HG03039 (cell line): ENCODE data around the gene KCNRG.
"Not testable (repeated sequence)": the region's sequence is repeated elsewhere in the genome, so short reads cannot be mapped to it uniquely, and the experiment has no call there.

Source experiments
- ATAC-seq: cut with Tn5 transposase; IDR thresholded peaks from one replicate; pipeline ENCODE4 v1.9.1; 2021; ENCODE audit warnings: mild to moderate bottlenecking, moderate library complexity; ENCODE audit not compliant: unreplicated experiment

The KCNRG gene, protein sequence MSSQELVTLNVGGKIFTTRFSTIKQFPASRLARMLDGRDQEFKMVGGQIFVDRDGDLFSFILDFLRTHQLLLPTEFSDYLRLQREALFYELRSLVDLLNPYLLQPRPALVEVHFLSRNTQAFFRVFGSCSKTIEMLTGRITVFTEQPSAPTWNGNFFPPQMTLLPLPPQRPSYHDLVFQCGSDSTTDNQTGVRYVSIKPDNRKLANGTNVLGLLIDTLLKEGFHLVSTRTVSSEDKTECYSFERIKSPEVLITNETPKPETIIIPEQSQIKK

DNA sequence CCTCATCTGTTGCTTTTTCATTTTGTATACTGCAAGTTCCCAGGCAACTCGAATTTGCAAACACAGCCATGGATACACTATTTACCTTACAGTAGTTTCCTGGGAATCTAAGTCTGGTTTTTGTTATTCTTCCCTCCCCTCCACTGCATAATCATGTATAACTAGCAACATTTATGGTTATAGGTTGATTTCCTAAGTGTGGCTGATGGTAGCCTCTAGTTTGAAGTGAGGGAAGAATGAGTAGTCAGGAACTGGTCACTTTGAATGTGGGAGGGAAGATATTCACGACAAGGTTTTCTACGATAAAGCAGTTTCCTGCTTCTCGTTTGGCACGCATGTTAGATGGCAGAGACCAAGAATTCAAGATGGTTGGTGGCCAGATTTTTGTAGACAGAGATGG, at the start of gene KCNRG:
Gene KCNRG, plus strand, starts transcription at position 187 of the 400 bp plus-strand sequence. Its CDS starts 50 bp downstream, at position 237.
- ATAC-seq = no peak

DNA sequence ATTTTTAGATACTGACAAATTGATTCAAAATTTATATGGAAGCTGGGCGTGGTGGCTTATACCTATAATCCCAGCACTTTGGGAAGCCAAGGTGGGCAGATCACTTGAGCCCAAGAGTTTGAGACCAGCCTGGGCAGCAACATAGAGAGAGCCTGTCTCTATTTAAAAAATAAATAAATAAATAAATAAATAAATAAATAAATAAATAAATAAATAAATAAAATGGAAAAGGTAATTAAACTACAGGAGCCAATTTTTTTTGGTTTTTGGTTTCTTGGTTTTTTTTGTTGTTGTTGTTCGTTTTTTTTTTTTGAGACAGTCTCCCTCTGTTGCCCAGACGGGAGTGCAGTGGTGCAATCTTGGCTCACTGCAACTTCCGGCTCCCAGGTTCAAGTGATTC, 47.8 kb upstream of the KCNRG start:
- no peak for ATAC-seq

- ATAC-seq = no peak
These were observed 42.5 kb upstream of the KCNRG start for GRCh38 chr13:49972709-49973108.

GRCh38 chr13:49975826-49976225, 39.4 kb upstream of the KCNRG start:
- ATAC-seq = no peak

DNA sequence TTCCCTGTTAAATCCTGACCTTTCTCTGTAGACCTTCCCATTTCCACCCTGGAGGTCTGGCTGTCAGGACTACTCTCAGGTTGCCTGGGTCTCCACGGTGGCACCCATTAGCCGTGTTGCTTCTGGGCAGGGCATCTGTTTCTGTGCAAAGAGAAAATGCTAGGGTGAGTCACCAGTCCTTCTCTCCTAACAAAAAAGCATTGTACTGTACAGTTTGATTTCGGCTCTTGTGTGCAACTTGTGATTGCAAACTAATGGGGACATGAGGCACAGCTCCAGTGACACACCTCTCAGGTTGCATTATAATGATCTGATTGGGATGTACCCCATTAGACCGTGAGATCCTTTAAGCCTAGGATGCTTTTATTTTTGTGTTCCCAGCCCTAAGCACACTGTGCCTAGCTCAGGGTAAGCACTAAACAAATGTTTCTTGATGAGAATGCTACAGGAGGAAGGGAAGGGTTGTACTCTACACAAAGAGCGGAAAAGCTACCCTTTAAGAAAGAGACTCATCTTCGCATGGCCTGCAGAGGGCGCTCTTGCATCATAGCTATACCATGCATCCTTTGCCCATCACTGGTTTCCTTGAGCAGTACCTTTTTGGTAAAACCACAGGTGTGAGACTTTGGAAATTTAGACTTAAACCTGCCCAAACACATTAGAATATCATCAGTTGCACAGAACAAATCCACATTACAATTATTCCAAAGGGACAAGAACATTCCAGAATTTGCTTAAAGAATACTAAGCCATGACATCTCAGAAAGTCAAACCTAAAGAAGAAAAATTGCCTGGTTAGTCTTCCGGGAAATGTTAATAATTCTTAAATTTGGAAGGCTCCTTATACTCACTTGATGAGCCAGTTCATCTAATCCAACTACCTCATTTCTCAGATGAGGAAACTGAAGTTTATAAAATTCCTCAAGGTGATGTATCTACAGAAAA, 38.7 kb upstream of the KCNRG start:
- ATAC-seq = no peak

DNA sequence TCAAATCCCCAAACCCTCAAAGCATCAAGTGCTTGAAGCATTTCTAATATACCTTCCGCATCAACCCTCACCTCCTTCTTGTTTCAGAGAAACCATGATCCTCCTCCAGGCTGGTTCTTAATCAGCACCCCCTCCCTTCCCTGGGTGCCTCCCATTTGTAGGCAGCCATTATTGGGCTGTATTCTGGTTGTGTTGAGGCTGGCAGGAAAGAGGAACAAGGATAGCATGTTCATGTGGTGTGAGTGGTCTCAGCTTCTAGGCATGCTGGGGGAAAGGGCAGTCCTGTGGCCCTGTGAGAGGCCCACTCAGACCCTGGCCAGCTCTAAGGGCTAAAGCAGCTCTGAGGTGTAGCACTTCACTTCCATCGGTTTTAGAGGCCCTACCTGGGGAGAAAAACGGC, 37.3 kb upstream of the KCNRG start:
- no peak for ATAC-seq

GRCh38 chr13:49980266-49980665, 35.0 kb upstream of the KCNRG start:
- ATAC-seq = no peak

- ATAC-seq = no peak
These were observed 30.1 kb upstream of the KCNRG start for GRCh38 chr13:49985129-49985528.

GRCh38 chr13:49986471-49986870, 28.8 kb upstream of the KCNRG start:
- ATAC-seq = no peak

GRCh38 chr13:49990612-49991011, 24.6 kb upstream of the KCNRG start:
- not testable (repeated sequence) for ATAC-seq

- ATAC-seq = no peak
These were observed 22.1 kb upstream of the KCNRG start for GRCh38 chr13:49993111-49993510.

DNA sequence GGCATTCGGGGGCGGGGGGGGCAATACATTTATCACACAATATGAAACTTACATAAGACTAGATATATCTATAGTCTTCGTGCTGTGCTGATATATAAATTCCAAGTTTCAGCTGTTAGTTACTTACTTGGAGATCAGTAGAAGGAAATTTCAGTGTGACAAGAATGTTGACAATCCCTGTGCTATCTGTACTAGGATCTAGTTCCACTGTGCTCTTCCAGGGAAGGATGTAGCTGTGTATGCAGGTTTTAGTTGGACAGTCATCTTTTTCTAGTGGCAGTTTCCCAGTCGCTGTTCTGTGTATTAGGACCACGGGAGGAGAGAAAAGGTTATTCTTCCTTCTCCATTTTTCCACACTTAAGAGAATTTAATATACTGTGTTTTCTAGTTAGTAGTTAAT, 21.6 kb upstream of the KCNRG start:
- no peak for ATAC-seq

DNA sequence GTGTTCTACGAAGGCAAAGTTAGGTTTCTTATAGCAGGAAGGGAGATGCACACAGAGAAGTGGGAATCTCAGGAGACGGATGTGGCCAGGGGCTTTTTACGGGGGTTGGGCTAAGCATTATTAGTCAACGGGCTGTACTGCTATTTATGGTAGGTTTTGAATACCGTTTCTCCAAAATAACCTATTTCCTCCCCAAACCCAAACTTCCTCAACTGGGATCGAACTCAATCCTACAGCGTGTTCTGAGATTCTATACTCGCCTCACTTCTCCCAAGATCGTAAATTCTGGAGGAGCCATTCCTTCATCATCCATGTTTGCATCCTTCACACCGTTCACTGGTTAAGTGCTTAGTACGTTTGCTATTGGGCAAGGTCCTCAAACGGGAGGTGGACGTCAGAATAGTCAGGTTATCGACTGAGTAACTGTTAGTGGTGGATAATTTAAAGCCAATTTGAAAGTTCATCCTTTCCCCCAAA, 19.6 kb upstream of the KCNRG start:
- ATAC-seq = no peak

DNA sequence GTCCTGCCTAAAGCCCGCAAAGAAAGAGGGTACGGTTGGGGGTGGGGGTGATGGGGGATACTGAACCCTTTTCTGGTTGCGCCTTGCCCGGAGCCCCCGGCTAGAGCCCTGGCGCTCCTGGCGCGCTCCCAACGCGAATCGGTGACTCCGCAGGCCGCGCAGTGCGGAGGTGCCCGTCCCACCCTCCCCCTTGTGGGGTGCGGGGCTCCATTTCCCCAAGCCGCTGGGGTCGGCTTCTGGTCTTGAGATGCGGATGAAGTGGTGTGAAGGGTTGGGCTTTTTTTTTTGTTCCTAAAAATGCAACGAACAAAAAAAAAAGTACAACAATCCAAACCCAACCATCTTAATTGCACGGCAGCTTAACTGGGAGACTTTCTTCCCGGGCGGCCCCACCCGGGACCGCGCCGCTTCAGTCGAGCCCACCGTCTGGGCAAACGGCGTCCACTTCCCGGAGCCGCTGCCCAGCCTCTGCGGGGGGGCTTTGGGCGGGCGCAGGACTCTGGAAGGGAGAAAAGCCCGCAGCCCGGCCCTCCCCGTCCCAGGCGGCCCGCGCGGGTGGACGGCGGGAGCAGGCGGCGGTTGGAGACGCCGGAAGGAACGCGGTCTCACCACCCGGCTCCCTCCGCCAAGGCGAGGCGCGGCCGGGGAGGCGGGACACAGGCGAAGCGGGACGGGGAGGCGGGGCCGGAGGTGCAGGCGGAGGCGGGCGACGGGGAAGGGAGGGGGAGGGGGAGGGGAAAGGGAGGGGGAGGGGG, 18.9 kb upstream of the KCNRG start:
- peak; percentile 54 for ATAC-seq

GRCh38 chr13:49996951-49997895, 18.0 kb upstream of the KCNRG start, which contains the start of gene TRIM13:
Gene TRIM13 (plus strand): TSS chr13:49997042. CDS start chr13:50011941, 14,899 bp downstream.
- peak; percentile 68 for ATAC-seq

DNA sequence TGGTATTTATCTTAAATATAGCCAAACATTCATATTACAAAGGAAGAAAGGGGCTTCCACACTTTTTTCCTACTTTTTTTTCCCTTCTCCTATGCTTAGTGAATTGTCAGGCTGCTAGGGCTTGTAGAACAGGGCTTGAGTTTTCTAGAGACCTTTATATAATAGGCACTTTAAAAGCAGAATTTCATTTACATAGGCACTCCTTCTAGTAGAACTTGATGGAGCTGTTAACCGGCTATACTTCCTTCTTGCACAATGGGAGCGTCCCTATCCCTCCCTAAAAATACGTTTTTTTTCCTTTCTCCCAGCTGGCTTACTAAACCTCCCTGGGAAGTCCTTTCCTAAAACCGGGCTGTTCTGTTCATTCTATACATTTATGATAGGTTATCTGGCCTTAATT, 17.3 kb upstream of the KCNRG start:
- ATAC-seq = no peak

- no peak for ATAC-seq
These were observed 16.3 kb upstream of the KCNRG start for GRCh38 chr13:49998714-49999624.

DNA sequence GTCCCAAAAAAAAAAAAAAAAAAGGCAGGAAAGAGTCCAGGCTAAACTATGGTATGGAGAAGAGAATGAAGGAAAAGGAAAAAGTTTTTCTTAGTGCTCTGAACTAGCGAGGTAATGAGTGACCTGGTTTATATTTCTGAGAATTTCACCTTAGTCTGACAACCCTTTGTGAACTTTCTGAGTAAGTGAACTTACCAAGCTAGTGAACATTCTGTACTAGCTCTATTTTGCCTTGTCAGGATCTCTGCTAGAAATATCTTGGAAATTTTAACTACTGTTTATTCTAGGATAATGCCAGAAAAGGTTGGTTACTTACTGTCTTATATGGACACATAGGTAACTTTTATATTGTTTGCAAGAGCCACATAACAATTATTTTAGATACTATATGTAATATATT, 14.0 kb upstream of the KCNRG start:
- ATAC-seq = no peak
